HepG2 (cell line): ENCODE results near the gene PPP2R5C. TPM values are rescaled to one million over a fixed set of nuclear protein-coding genes. Genes with fewer than 3 reads are reported as not detected.

ENCODE experiments used
- ATAC-seq: fragments of 200-7000 bp; cut with Tn5 transposase; 3 replicates; pipeline ENCODE4 v1.9.1; 2020; ENCODE audit warnings: mild to moderate bottlenecking, moderate library complexity
- BruUV-seq: library from RNA; stranded (reverse); fragments of 400-500 nt; replicated peaks from 2 replicates; lab custom pipeline; 2021; lab: Mats Ljungman, UMichigan
- CTCF ChIA-PET: fragments of 300-600 bp; formaldehyde crosslinking; extraction: SDS; loops from one replicate; lab custom pipeline; 2021; ENCODE audit warnings: low total read pairs, inconsistent platforms, low intra/inter-chr PET ratio; lab: Yijun Ruan, JAX
- POLR2A ChIA-PET: fragments of 350-600 bp; sonication (Branson Sonifier 250); formaldehyde crosslinking; loops from one replicate; lab custom pipeline; 2020; ENCODE audit warnings: antibody characterized with exemption, inconsistent platforms; lab: Yijun Ruan, JAX
- DNase-seq: peaks from one replicate; pipeline ENCODE4 v3.0.0-alpha.2; 2015; ENCODE audit warnings: low spot score
- FAIRE-seq: peaks from 3 replicates; lab custom pipeline; 2011; peaks lifted over from hg19 to GRCh38; lab: Jason Lieb, UNC
- H2AFZ ChIP-seq: one replicate; pipeline ENCODE4 v1.6.1; 2011; ENCODE audit warnings: low read length, inconsistent platforms
- H3K27ac ChIP-seq: fragments of 300-600 bp; 3 replicates; pipeline ENCODE4 v1.8.0; 2011; ENCODE audit warnings: mixed run types, mild to moderate bottlenecking, mixed read lengths, low read length, inconsistent platforms; ENCODE audit not compliant: insufficient read depth; ENCODE audit errors: extremely low read length
- H3K27me3 ChIP-seq, 2 experiments: fragments of 200-600 bp in 1 of 2; 2 replicates in 1 of 2; 3 replicates in 1 of 2; pipeline versions ENCODE4 v1.6.0 to v1.8.0; 2011; ENCODE audit warnings: low read length in 2 of 2, mild to moderate bottlenecking in 2 of 2, moderate library complexity in 2 of 2, inconsistent platforms in 1 of 2; ENCODE audit not compliant: insufficient read depth in 2 of 2, control insufficient read depth in 1 of 2
- H3K36me3 ChIP-seq, 2 experiments: fragments of 200-600 bp in 1 of 2; replicated peaks in 1 of 2; 2 replicates in 1 of 2; 3 replicates in 1 of 2; pipeline versions ENCODE4 v1.5.1 to v1.8.0; 2011; ENCODE audit warnings: low read length in 2 of 2, inconsistent platforms in 1 of 2; ENCODE audit not compliant: insufficient read depth in 2 of 2, control insufficient read depth in 1 of 2
- H3K4me1 ChIP-seq: 2 replicates; pipeline ENCODE4 v1.5.1; 2012; ENCODE audit warnings: low read length, inconsistent platforms; ENCODE audit not compliant: insufficient read depth
- H3K4me2 ChIP-seq: 2 replicates; pipeline ENCODE4 v1.6.0; 2011; ENCODE audit warnings: low read depth, low read length, inconsistent platforms
- H3K4me3 ChIP-seq, 3 experiments: fragments of 200-600 bp in 1 of 3; sonication (generic), shearing (Covaris generic) in 1 of 3; replicated peaks in 1 of 3; 2 replicates each; pipeline ENCODE4 v1.5.1; 2011 to 2016; ENCODE audit warnings: low read length in 3 of 3, inconsistent platforms in 2 of 3, low read depth in 2 of 3, mild to moderate bottlenecking in 2 of 3, control low read depth in 1 of 3, mixed read lengths in 1 of 3; ENCODE audit not compliant: insufficient read depth in 1 of 3
- H3K79me2 ChIP-seq: one replicate; pipeline ENCODE4 v1.6.1; 2011; ENCODE audit warnings: low read length, inconsistent platforms; ENCODE audit not compliant: insufficient read depth
- H3K9ac ChIP-seq: 2 replicates; pipeline ENCODE4 v1.6.0; 2011; ENCODE audit warnings: mild to moderate bottlenecking, low read depth, low read length, inconsistent platforms; ENCODE audit not compliant: insufficient read depth
- H3K9me3 ChIP-seq: 2 replicates; pipeline ENCODE4 v1.5.1; 2012; ENCODE audit warnings: mild to moderate bottlenecking, low read length
- H4K20me1 ChIP-seq: 2 replicates; pipeline ENCODE4 v1.6.0; 2011; ENCODE audit warnings: inconsistent platforms, mild to moderate bottlenecking, low read length, moderate library complexity; ENCODE audit not compliant: insufficient read depth
- AGO2 ChIP-seq: fragments of 200-400 bp; formaldehyde crosslinking; optimal IDR thresholded peaks from 2 replicates; pipeline ENCODE3; 2017; ENCODE audit warnings: mild to moderate bottlenecking, low read depth, low read length, moderate library complexity
- ARID5B ChIP-seq: IDR thresholded peaks from 2 replicates; pipeline ENCODE4 v1.4.0; 2020; ENCODE audit warnings: mild to moderate bottlenecking, missing genetic modification reagents
- CREBL2 ChIP-seq: sonication (generic); formaldehyde crosslinking; IDR thresholded peaks from 2 replicates; pipeline ENCODE4 v1.8.1; 2023; ENCODE audit warnings: missing genetic modification reagents, mild to moderate bottlenecking, borderline replicate concordance
- IKZF5 ChIP-seq: IDR thresholded peaks from 2 replicates; pipeline ENCODE4 v1.6.1; 2018; ENCODE audit warnings: missing genetic modification reagents, mild to moderate bottlenecking, missing compliant biosample characterization
- NONO ChIP-seq, 2 experiments: fragments of 450-650 bp in 1 of 2; sonication (generic) in 1 of 2; formaldehyde crosslinking in 1 of 2; IDR thresholded peaks in 1 of 2; conservative IDR thresholded peaks in 1 of 2; 2 replicates each; pipeline versions ENCODE4 v1.6.1 to v1.8.0; 2017 to 2022; ENCODE audit warnings: mild to moderate bottlenecking in 1 of 2, missing genetic modification reagents in 1 of 2, moderate library complexity in 1 of 2
- TBL1XR1 ChIP-seq: fragments of 150-350 bp; IDR thresholded peaks from 2 replicates; pipeline ENCODE4 v1.6.1; 2014; ENCODE audit warnings: borderline replicate concordance, low read length; ENCODE audit not compliant: partially characterized antibody
- U2AF1 ChIP-seq: fragments of 200-400 bp; formaldehyde crosslinking; optimal IDR thresholded peaks from 2 replicates; pipeline ENCODE3; 2017; ENCODE audit warnings: mild to moderate bottlenecking, low read depth, low read length
- ZNF121 ChIP-seq: sonication (generic); formaldehyde crosslinking; IDR thresholded peaks from 2 replicates; pipeline ENCODE4 v1.5.0; 2020; ENCODE audit warnings: mild to moderate bottlenecking, missing genetic modification reagents
- ZNF124 ChIP-seq: sonication (generic); formaldehyde crosslinking; IDR thresholded peaks from 2 replicates; pipeline ENCODE4 v1.4.0; 2020; ENCODE audit warnings: missing genetic modification reagents
- ZNF333 ChIP-seq: sonication (generic); formaldehyde crosslinking; IDR thresholded peaks from 2 replicates; pipeline ENCODE4 v1.4.0; 2020; ENCODE audit warnings: mild to moderate bottlenecking, missing genetic modification reagents, borderline replicate concordance
- ZNF570 ChIP-seq: sonication (generic); formaldehyde crosslinking; IDR thresholded peaks from 2 replicates; pipeline ENCODE4 v1.4.0; 2020; ENCODE audit warnings: mild to moderate bottlenecking, missing genetic modification reagents, borderline replicate concordance
- ZNF740 ChIP-seq: sonication (generic); formaldehyde crosslinking; IDR thresholded peaks from 2 replicates; pipeline ENCODE4 v1.4.0; 2020; ENCODE audit warnings: missing genetic modification reagents
- ZSCAN31 ChIP-seq: sonication (generic); formaldehyde crosslinking; IDR thresholded peaks from 2 replicates; pipeline ENCODE4 v1.5.0; 2020; ENCODE audit warnings: low read depth, mild to moderate bottlenecking, missing genetic modification reagents
- WGBS: methylation state at CpG from one replicate; pipeline ENCODE4 v1.1.6; 2017; ENCODE audit warnings: low lambda C conversion rate; 5-methylcytosine and 5-hydroxymethylcytosine counted together
- in situ Hi-C: cut with HindIII; loops from 2 replicates; pipeline ENCODE4 v1.10.0; 2017; ENCODE audit warnings: low pct_unique_long_range_greater_than_20kb; ENCODE audit not compliant: extremely low pct_ligation_motif_present
- intact Hi-C: fragments of 100-400 bp; cut with micrococcal nuclease; formaldehyde crosslinking; loops from one replicate; pipeline ENCODE4 v1.10.0; 2022; ENCODE audit not compliant: unreplicated experiment
- polyA plus RNA-seq, 8 experiments: library from polyadenylated mRNA; depleted of rRNA in 3 of 8; stranded (reverse) in 7 of 8; unstranded in 1 of 8; fragments of >200 nt; fragmentation: Illumina TruSeq in 4 of 8; extraction: Trizol in 4 of 8; gene quantifications; 2 replicates each; pipeline versions ENCODE4 v1.2.1 to v1.2.3, GENCODE V29; 2011 to 2016; ENCODE audit warnings: low read depth in 4 of 8, missing spikeins in 1 of 8, mixed read lengths in 1 of 8; ENCODE audit not compliant: insufficient read depth in 1 of 8
- total RNA-seq, 5 experiments: library from RNA; depleted of rRNA; stranded (reverse); fragments of >200 nt; fragmentation: Illumina TruSeq; extraction: Trizol; gene quantifications; 2 replicates each; pipeline ENCODE4 v1.2.3, GENCODE V29; 2016; ENCODE audit warnings: low read depth in 1 of 5

The PPP2R5C gene
- total and polyA plus RNA-seq, 2 of the 13 experiments (the other 11 are each of a cell fraction or from before 2014, with no cell fraction given): 74.3 to 78.5 TPM

GRCh38 chr14:101925152-101925551 is 163.6 kb downstream of the PPP2R5C start:
- in situ Hi-C loops (no loop called here), intact Hi-C loops (no loop called here)
- Histone ChIP-seq H3K9ac (no peak overlapping the region), H3K36me3 (peaks cover 1 to 9% of the 10 kb centered on the region in 2 experiments; a peak in 3 of 5 replicates), H2AFZ (no peak overlapping the region), H3K9me3 (no peaks in the 10 kb centered on the region), H4K20me1 (no peaks in the 10 kb centered on the region), H3K27ac (no peak overlapping the region), H3K4me1 (no peaks in the 10 kb centered on the region), H3K4me2 (no peak overlapping the region), H3K4me3 (no peak overlapping the region), H3K27me3 (no peaks in the 10 kb centered on the region), H3K79me2 (no peaks in the 10 kb centered on the region)
- 98% methylated on average over 33 of the region's 33 CpGs for WGBS
- ChIA-PET POLR2A (no interaction called here), CTCF (no interaction called here)
- BruUV-seq: no TSS peak
- ATAC-seq: no peak
- no peak for TF ChIP-seq ARID5B
- TF ChIP-seq AGO2: peak; percentile 62
- DNase-seq: no peak
- FAIRE-seq: no peak

- Histone ChIP-seq H4K20me1 (no peaks in the 10 kb centered on the region), H3K9me3 (no peaks in the 10 kb centered on the region), H3K4me2 (no peak overlapping the region), H3K27me3 (no peaks in the 10 kb centered on the region), H3K4me3 (no peak overlapping the region), H3K79me2 (no peaks in the 10 kb centered on the region), H3K36me3 (peaks cover 1 to 3% of the 10 kb centered on the region in 2 experiments; a peak in 2 of 5 replicates), H3K9ac (no peak overlapping the region), H3K27ac (no peak overlapping the region), H3K4me1 (no peaks in the 10 kb centered on the region), H2AFZ (no peak overlapping the region)
- ChIA-PET POLR2A (no interaction called here), CTCF (no interaction called here)
- in situ Hi-C loops: no loop called here
- FAIRE-seq (no peak), ATAC-seq (no peak), DNase-seq (no peak)
- intact Hi-C loops: no loop called here
- BruUV-seq: no TSS peak
- WGBS: 96% methylated on average over 8 of the region's 8 CpGs
- TF ChIP-seq CREBL2 (no peak), TBL1XR1 (no peak), ZSCAN31 (CRISPR knock-in tag) (no peak), ZNF333 (CRISPR knock-in tag) (no peak), ZNF740 (no peak), NONO (IDR thresholded peaks at IDR 0.05) (no peak), NONO (CRISPR knock-in tag; conservative IDR thresholded peaks at IDR 0.05) (no peak), U2AF1 (no peak), ZNF124 (CRISPR knock-in tag) (no peak), ZNF121 (CRISPR knock-in tag) (no peak), ZNF570 (CRISPR knock-in tag) (no peak), IKZF5 (CRISPR knock-in tag) (no peak)
Observed at GRCh38 chr14:101926085-101926484, 164.6 kb downstream of the PPP2R5C start.
